MV-4-11 (cell line): ENCODE data around the gene MAGEB17.
"Not testable (repeated sequence)": the region's sequence is repeated elsewhere in the genome, so short reads cannot be mapped to it uniquely, and the experiment has no call there.

Experiments used
- DNase-seq: peaks from one replicate; lab custom pipeline; 2025; lab: John Stamatoyannopoulos, UW

The MAGEB17 gene

DNA sequence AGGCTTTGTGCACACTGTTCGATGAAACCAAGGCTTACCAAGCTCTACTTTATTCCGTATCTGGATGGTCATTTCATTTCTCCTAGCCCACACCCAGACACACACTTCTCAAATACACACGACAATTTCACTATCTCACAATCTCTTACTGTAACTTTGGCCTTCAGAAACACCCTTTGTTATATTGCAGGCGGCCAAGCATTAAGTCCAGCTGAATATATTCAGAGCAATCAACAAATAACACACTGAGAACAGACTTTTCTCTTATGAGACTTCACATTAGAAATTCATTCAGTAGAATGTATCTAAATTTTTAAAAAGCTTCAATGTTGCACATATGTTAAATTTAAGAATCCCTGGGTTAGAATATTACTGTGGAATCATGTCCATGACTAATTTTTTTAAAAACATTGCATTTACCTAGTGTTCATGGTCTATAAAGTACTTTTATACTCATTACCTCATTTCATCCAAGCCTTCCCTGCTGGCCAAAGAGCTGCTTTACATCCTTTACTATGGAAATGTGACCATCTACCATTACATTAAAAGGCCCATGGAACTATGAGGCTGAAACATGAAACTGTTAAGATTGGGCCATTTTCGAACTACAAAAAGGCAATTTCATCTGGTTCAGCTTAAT lies 10.5 kb upstream of the MAGEB17 start:
- DNase-seq: no peak

- no peak for DNase-seq
Observed at GRCh38 chrX:16160729-16161128, 6.6 kb upstream of the MAGEB17 start.

- not testable (repeated sequence) for DNase-seq
Observed at GRCh38 chrX:16161173-16161572, 6.1 kb upstream of the MAGEB17 start.

DNA sequence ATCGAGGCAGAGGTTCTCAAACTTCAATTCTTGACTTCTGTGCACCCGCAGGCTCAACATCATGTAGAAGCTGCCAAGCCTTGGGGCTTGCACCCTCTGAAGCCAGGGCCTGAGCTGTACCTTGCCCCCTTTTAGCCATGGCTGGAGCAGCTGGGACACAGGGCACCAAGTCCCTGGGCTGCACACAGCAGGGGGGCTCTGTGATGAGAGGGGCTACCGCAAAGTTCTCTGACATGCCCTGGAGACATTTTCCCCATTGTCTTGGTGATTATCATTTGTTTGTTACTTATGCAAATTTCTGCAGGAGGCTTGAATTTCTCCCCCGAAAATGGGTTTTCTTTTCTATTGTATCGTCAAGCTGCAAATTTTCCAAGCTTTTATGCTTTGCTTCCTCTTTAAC lies 4.9 kb upstream of the MAGEB17 start:
- DNase-seq: no peak

DNA sequence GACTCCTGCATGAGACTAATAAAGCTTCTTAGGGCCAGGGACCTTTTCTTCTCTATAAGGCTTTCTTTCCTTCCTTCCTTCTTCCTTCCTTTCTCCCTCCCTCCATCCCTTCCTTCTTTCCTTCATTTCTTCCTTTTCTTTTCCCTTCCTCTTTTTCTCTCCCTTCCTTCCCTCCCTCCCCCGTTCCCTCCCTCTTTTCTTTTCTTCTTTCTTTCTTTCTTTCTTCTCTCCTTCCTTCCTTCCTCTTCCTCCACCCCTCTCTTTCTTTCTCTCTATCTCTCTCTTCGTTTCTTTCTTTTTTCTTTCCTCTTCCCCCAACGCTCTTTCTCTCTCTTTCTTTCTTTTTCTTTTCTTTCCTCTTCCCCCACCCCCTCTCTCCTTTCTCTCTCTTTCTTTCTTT lies 2.5 kb upstream of the MAGEB17 start:
- DNase-seq: no peak

GRCh38 chrX:16171039-16171438 lies 3.8 kb downstream of the MAGEB17 start:
- DNase-seq: no peak

GRCh38 chrX:16171944-16172343 lies 4.7 kb downstream of the MAGEB17 start:
- DNase-seq: no peak

DNA sequence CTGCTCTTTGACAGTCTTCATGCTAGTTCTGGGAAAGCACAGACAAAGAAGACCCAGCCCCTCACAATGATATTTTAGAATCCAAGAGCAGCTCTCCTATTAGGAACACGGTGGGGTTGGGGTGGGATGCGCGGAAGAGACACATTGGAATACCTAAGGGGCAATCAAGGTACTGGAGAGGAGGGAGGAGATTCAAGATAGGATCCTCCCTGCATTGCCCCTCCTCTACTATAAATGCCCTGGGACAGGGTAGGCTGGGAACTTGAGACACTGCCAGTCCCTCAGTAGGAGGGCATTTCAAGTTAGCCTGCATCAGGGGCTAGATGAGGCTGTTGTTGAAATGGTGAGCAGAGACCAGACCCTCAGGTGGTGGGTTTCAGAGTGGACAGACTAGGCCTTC lies 5.1 kb downstream of the MAGEB17 start:
- DNase-seq: no peak

DNA sequence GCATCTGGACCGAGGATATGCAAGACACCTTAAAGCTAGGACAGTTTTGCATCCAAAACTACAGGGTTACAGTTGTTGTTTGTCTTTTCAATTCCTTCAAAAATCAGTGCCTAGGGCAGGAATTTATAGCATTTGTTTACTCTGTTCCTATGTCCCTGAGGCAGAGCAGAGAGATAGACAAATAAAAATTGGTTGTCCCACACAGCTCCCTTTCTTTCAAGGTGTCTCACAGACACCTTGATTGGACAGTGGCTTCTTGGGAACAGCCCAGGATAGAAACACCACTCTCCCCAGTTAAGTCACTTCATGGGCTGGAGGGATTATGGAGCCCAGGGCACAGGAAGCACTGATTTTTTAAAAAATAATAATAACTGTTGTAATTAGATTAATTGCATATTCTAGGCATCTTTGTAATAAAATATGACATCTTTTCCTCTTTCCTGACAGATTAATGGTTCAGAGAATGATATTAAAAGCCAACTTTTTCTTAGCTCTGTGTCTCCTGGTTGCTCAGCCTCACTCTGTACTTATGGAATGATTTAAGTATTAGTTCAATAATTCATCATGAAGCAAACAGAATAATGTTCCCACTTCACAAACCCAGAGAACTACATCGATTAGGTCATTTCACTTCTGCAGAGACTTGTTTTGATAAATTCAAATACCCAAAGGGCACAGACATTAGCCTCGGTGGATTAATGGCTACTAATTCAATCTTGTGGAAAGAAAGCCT lies 8.2 kb downstream of the MAGEB17 start:
- DNase-seq: no peak

GRCh38 chrX:16177260-16177659 lies 10.0 kb downstream of the MAGEB17 start:
- peak; percentile 6 for DNase-seq

DNA sequence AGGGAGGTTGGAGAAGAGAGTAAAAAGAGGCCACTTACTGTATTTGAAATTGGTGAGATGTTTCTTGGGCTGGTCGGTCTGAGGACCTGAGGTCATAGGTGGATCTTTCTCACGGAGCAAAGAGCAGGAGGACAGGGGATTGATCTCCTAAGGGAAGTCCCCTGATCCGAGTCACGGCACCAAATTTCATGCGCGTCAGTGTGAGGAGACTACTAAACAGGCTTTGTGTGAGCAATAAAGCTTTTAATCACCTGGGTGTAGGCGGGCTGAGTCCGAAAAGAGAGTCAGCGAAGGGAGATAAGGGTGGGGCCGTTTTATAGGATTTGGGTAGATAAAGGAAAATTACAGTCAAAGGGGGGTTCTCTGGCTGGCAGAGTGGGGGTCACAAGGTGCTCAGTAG lies 16.6 kb downstream of the MAGEB17 start:
- not testable (repeated sequence) for DNase-seq

GRCh38 chrX:16185725-16186136 lies 18.4 kb downstream of the MAGEB17 start:
- peak; percentile 89 for DNase-seq

GRCh38 chrX:16186380-16187007 lies 19.2 kb downstream of the MAGEB17 start:
- DNase-seq: no peak

- DNase-seq: no peak
Observed at GRCh38 chrX:16187024-16187760, 19.9 kb downstream of the MAGEB17 start.

DNA sequence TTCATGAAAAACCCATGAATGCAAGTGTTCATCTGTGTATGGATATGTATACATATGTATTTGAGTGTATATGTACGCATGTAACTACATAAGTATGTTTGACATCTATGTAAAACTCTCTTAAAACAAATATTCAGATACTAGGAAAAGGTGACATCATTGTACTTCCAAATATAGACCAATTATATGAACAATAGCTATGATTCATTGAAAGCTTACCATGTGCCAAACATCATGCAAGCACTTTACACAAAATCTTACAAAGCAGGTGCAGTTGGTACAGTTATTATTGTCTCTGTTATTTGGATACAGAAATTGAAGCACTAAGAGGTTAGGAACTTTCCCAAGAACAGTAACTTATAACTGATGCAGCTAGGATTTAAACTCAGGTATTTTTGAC lies 21.4 kb downstream of the MAGEB17 start:
- no peak for DNase-seq

- DNase-seq: no peak
Observed at GRCh38 chrX:16191605-16192004, 24.3 kb downstream of the MAGEB17 start.

DNA sequence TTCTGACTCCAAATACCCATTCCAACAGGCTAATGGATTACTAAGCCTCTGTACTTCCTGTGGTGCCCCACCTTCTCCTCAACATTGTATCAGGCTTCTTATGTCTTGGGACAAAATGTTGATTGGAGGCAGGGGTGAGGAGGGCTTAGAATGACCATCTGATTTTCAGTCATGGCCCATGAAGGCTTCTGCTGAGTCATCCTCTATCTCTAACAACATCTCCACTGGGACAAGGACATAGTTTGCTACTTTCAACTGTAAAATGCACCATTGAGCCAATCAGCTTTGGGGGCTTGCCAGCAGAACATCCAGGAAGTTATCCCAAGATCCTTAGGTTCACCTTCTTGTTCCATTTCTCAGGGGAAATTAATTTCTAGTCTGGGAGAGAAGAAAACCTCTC lies 29.5 kb downstream of the MAGEB17 start:
- DNase-seq: no peak

DNA sequence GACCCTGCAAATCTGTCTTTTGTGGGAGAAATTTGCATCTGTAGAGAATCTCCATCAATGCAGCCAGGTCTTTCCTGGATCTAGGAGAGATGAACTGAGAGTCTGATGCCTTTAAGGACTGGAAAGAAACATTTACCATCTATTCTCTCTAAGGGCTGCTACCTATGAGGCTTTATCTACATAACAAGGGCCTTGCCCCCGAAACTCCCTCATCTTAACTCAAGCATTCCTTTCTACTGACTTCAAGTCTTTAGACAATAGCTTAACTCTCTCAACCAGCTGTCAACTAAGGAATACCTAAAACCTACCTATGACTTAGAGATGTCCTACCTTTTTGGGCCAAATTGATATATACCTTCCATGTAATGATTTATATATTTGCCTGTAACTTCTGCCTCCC lies 32.1 kb downstream of the MAGEB17 start:
- no peak for DNase-seq

GRCh38 chrX:16202943-16203342 lies 35.7 kb downstream of the MAGEB17 start:
- DNase-seq: no peak

- no peak for DNase-seq
Observed at GRCh38 chrX:16204538-16204937, 37.3 kb downstream of the MAGEB17 start.

DNA sequence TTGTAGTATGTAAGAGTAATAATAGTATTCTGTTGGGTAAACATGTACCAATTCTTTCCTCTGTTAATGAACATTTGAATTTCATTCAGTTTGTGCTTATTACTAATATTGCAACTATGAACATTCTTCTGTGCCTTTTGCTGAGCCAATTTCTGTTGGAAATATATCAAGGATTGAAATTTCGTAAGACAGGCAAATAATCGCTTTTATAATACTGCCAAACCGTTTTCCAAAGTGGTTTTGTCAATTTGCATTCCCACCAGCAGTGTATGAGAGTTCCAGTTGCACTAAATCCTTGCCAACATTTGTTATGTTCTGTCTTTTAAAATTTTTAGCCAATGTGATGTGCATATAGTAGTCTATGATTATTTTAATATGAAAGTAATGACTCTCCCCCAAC lies 38.6 kb downstream of the MAGEB17 start:
- no peak for DNase-seq

DNA sequence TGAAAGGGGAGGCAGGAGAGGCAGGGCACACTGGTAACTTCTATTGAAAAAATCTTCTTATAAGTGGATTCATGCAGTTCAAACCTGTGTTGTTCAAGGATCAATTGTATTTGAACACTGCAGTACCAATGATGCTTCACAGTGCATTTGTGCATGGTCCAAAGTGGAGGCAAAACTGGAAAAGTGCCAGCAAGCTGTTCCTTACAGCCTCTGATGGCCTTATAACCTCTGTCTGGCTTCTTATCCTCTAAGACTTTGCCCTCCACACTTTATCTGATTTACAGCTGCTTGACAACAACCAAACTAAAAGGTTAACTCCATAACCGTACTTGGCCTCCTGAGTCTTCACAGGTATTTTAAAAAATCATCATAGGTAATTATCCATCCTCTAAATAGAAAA lies 40.4 kb downstream of the MAGEB17 start:
- DNase-seq: no peak

DNA sequence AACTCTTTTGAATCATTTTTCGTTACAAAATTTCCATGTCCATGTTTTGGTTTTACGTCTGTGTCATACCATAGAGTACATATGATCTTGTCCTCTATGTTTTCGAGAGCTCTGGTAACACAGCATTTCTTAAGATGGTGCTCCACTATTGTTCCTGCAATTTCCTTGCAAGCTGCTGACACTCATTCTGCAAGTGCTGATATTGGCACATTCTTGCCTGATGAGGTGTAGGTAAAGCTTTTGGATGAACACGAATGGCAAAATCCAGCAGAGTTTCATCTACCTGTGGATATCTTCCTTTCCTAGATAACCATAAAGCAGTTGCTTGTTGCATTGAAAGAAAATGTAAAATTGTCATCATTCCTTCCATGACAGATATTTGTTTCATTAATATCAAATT lies 41.3 kb downstream of the MAGEB17 start:
- no peak for DNase-seq
